Dedifferentiated amniotic fluid mesenchymal stem cell (primary cell): ENCODE results near the gene B4GALNT4.
"Not testable (repeated sequence)": the region's sequence is repeated elsewhere in the genome, so short reads cannot be mapped to it uniquely, and the experiment has no call there.

Experiments used
- DNase-seq: peaks from one replicate; pipeline ENCODE4 v3.0.0-alpha.2; 2016; ENCODE audit errors: extremely low spot score

B4GALNT4 gene

DNA sequence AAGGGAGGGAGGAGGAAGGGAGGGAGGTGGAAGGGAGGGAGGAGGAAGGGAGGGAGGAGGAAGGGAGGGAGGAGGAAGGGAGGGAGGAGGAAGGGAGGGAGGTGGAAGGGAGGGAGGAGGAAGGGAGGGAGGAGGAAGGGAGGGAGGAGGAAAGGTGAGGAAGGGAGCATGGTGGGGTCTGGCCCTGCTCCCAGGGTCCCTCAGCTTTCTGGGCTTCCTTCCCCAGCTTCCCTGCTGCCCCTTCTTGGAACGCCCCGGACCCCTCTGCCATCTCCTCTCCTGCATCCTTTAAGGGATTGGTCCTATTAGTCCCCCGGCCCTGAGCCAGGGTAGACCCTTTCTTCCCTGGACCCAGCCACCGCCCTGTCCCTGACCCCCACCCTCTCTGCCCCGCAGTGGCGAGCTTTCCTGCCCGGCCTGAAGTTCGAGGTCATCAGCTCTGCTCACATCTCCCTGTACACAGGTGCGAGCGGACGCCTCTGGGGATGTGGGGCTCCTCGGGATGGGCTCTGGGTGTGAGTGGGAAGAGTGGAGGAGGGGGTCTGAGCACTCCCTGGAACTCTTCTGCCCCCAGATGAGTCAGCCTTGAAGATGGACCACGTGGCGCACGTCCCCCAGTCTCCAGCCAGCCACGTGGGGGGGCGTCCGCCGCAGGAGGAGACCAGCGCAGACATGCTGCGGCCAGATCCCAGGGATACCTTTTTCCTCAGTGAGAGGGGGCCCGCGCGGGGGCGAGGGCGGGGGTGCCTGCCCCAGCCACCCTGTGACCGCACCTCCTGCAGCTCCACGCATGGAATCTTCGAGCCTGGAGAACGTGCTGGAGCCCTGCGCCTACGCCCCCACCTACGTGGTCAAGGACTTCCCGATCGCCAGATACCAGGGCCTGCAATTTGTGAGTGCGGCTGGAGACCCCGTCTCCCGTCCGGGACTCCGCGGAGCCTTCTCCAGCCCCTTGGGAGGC lies 6.0 kb downstream of the B4GALNT4 start:
- DNase-seq: no peak

DNA sequence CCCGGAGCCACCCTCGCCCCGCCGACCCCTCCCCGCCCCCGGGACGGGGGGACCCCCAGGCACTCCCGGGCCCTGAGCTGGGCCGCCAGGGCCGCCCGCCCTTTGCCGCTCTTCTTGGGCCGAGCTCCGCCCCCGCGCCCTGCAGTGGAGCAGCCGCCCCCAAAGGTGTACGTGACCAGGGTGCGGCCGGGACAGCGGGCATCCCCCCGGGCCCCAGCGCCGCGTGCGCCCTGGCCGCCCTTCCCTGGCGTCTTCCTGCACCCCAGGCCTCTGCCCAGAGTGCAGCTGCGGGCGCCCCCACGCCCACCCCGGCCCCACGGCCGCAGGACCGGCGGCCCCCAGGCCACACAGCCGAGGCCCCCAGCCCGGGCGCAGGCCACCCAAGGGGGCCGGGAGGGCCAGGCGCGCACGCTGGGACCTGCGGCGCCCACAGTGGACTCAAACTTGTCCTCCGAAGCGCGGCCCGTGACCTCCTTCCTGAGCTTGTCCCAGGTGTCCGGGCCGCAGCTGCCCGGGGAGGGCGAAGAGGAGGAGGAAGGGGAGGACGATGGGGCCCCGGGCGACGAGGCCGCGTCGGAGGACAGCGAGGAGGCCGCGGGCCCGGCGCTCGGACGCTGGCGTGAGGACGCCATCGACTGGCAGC lies 7.4 kb downstream of the B4GALNT4 start:
- DNase-seq: no peak

DNA sequence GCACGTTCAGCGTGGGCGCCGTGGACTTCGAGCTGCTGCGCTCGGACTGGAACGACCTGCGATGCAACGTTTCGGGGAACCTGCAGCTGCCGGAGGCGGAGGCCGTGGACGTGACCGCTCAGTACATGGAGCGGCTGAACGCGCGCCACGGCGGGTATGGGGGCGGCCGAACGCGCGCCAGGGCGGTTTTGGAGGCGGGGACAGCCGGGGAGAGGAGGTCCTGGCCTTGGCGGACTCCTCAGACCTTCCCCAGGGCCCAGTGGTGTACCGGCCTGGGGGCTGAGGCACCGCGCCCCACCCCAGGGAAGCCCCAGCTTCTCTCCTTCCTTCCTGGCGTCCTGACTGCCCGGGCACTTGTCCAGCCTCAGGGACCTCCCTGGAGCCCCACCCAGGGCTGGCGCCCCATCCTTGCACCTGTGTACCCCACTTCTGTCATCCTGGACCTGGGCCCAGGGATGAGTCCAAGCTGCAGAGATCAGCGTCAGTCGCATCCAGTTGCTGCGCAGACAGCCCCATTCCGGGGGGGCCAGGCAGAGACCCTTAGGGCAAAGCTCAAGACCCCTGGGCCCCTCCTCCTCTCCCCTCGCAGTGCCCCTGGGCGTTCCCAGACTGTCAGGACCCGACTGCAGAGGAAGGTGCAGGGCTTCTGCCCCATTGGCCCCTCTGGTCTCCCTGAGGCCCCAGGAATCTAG lies 8.0 kb downstream of the B4GALNT4 start:
- DNase-seq: no peak

DNA sequence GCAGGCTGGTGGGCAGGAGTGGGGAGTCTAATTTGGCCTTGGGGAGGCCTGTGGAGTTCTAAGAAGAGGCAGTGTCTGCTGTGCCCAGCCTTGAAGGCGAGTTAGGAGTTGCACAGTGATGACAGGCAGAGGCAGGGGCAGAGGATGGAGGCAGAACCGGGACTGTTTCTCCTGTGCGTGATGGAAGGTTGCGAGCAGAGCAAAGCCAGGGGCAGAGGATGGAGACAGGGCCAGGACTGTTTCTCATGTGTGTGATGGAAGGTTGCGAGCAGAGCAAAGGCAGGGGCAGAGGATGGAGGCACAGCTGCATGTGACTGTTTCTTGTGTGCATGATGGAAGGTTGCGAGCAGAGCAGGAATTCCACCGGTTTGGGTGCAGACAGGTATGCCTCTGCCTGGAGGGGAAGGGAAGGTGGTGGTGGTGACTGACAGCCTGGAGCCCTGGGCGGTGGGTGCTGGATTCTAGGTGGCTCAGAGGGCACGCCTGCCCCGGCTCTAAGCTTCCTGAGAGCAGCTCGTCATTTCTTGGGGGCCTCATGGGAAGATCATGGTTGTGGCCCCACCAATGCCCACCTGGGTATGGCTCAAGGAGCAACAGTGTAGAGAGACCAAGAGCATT lies 8.7 kb downstream of the B4GALNT4 start:
- no peak for DNase-seq

DNA sequence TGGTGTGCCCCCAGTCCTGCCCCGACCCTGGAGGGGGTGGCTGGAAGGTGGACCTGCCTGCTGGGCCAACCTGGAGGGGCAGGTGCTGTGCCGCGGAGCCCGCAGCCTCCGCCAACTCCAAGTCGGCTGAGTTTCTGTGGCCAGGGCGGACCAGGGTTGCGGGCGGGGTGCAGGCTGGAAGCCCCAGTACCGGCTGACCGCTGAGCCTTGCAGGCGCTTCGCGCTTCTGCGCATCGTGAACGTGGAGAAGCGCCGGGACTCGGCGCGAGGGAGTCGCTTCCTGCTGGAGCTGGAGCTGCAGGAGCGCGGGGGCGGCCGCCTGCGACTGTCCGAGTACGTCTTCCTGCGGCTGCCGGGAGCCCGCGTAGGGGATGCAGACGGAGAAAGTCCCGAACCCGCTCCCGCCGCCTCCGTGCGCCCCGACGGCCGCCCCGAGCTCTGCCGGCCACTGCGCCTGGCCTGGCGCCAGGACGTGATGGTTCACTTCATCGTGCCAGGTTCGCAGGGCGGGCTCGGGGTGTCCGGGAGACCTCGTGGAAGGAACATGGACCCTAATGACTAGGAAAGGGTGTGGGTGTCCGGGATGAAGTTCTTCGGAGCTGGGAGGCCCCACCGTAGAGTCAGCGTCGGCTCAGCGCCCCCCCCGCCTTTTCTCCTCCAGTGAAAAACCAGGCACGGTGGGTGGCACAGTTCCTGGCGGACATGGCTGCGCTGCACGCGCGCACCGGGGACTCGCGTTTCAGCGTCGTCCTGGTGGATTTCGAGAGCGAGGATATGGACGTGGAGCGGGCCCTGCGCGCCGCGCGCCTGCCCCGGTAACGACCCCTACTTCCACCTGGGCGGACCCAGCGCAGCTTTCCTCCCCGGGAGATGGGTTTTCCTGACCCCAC lies 10.2 kb downstream of the B4GALNT4 start:
- DNase-seq: no peak

DNA sequence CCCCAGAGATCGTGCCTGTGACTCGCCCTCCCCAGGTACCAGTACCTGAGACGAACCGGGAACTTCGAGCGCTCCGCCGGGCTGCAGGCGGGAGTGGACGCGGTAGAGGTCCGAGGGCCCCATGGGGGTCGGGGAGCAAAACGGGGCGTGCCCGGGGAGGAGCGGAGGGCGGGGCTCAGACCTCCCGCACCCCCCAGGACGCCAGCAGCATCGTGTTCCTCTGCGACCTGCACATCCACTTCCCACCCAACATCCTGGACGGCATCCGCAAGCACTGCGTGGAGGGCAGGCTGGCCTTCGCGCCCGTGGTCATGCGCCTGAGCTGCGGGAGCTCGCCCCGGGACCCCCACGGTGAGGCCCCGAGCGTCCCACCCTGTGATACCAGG lies 10.8 kb downstream of the B4GALNT4 start:
- no peak for DNase-seq

DNA sequence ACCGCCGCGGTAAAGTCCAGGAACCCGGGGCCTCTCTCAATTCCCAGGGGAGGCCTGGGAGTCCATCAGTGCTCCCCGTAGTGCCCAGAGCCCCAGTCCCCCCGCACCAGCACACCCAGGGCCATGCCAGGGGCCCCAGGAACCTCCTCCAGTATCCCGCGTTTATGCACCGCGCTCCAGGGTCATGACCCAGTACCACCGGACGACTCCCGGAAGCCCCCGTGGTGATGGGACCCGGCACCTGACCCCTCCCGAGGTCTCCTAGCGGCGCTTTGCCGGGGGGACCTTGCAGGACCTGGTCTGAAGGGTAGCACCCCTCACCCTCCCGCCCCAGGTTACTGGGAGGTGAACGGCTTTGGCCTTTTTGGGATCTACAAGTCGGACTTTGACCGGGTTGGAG lies 11.2 kb downstream of the B4GALNT4 start:
- no peak for DNase-seq

DNA sequence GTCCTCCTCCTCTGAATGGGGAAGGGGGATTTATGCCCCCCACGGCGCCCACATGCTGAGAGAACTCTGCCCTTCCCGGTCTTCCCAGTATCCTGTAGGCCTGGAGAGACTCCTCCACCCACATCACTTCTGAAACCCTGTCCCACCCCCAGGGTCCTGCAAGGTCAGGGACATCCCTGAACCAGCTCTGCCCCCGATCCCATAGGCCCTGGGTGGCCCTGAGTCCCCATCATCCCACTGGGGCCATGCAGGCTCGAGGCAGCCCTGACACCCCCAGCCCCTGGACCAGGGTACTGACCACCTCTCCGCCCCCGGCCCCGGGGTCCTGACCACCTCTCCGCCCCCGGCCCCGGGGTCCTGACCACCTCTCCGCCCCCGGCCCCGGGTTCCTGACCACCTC lies 11.7 kb downstream of the B4GALNT4 start:
- no peak for DNase-seq

DNA sequence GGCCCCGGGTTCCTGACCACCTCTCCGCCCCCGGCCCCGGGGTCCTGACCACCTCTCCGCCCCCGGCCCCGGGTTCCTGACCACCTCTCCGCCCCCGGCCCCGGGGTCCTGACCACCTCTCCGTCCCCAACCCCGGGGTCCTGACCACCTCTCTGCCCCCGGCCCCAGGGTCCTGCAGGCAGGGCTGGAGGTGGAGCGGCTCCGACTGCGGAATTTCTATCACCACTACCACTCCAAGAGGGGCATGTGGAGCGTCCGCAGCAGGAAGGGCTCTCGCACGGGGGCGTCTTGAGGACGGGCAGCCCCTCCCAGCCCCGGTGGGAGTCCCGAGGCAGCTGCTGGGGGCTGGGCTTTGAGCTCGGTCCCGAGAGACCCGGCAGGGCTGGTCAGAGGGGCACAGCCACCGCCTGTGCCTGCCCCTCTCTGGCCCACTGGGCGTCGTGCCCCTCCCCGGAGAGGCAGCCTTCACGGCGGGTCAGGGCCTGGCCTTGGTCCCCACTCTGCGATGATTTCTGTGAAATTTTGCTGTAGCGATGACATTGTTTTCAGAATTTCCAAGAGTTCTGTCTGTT lies 12.3 kb downstream of the B4GALNT4 start:
- DNase-seq: no peak

DNA sequence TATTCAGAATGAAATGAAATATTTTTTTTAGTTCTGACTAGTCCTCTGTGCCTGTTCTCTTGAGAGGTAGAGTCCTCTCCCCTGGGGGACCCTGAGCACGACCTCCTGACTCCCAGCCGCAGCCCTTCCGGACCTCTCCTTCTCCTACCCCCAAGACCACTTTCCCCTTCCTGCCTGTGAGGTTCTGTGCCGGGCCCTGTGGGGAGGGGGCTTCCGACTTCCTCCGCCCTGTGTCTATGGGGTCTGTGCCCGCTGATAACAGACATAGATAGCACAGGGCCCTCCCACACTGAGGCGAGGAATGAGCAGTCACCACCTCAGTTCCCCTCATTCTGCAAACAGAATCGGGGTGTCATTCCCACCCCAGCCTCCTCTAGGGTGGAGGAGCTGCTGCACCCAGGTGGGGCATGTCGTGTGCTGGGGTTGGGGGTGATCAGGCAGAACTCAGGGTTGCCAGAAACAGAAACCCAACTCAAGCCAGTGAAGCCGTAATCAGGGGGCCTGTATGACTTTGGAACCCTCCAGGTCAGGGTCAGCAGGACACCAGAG lies 12.9 kb downstream of the B4GALNT4 start:
- DNase-seq: no peak

DNA sequence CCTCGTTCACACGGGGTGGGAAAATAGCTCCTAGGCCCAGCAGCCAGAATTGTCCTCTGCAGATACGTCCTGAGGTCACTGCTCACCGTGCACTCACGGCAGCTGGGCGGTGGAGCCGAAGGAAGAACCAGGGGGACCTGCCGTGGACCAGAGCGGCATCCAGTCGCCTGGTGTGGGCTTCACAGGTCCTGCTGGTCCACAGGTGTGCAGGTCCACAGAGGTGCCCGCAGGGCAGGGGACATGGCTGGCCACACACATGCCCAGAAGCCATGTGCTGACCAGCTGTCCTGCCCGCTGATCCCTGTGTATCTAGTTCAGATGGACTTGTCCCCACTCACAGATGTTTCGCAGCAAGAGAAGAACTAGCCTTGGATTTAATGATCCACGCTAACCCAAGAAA lies 14.1 kb downstream of the B4GALNT4 start:
- DNase-seq: no peak

DNA sequence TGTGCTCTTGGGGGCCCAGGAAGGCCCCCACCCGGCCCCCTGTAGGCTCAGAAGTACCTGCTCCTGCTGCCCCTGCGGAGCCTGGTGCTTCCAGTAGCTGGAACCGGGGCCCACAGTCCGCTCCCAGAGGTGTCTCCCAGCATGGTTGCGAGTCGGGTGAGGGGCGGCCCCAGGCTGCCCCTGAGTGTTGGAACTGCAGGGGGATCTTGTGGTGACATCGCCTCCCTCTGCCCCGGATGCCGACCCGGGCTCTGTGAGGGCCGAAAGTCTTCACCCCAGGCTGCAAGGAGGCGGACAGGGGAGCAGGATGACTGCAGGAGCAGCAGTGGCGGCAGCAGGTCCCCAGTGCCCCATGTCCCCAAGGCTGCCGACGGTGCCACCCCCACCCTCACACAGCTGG lies 15.2 kb downstream of the B4GALNT4 start:
- DNase-seq: no peak

DNA sequence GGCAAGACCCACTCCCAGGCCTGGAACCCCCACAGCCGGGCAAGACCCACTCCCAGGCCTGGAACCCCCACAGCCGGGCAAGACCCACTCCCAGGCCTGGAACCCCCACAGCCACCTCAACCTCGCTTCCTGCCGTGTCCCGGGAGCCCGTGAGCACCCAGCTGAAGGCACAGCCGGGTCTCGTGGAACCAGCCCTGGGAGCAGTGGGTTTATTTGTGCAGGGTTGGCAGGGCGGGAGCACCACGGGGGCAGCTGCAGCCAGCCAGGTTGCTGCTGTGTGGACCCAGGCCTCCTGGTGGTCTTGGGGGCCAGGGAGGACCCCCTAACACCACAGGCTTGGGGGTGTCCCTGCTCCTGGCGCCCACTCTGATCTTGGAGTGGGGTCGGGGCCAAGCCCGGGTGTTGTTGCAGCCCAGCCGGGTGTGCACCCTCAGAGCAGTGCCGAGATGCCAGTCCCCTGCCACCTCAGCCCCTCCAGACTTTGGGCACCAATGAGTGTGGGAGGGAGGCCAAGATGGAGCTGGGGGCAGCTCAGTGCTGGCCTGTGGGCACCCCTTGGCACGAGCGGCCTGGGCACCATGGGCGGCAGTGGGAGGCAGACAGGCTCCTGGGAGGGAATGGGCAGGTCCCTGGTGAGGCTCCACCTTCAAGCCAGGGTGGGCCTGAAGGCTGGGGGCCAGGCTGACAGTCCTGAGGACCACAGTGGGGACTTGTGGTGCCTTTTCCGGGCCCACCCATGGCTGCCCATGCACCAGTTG lies 16.5 kb downstream of the B4GALNT4 start:
- no peak for DNase-seq

DNA sequence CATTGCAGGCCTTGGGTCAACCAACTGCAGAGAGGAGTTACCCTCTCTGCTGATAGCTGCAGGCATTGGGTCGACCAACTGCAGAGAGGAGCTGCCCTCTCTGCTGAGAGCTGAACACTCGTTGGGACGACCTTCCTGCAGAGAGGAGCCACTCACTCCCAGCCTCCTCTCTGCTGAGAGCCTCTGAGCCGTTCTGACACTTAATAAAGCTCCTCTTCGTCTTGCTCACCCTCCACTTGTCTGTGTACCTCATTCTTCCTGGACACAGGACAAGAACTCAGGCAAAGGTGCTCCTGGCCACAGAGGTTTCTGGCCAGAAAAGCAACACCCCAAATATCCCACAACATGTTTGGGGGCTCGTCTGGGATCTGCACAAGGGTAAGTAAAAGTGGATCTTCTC lies 17.2 kb downstream of the B4GALNT4 start:
- DNase-seq: no peak

DNA sequence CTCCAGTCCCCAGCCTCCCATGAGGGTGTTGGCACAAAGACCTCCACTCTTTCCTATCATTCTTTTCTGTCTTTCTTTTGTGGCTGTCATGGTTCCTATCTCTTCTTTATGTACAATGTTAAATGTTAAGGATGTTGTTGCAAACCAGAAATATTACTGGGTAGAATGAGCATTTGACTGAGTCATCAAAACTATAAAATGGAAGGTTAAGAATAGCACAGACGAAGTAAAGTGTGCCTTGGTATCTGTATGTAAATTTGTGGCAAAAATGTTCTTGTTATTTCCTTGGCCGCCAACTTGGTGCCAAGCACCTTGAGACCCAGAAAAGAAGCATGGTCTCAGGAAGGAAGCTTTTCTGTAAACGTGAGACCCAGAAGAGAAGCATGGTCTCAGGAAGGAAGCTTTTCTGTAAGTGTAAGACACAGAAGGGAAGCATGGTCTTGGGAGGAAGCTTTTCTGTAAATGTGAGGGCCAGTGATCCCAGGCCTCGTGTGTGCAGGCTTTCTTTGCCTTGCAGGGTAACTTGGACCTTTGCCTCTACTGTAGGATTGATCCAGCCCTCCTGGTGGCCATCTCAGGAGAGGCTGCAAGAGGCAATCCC lies 18.0 kb downstream of the B4GALNT4 start:
- DNase-seq: no peak

DNA sequence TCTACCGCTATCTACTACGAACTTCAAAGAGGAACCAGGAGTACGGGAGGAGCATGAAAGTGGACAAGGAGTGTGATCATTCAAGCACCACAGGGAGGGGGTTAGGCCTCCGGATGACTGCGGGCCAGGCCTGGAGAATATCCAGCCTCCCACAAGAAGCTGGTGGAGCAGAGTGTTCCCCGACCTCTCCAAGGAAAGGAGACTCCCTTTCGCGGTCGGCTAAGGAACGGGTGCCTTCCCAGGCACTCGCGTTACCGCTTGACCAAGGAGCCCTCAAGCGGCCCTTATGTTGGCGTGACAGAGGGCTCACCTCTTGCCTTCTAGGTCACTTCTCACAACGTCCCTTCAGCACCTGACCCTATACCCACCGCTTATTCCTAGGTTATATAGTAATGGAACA lies 20.1 kb downstream of the B4GALNT4 start:
- not testable (repeated sequence) for DNase-seq

DNA sequence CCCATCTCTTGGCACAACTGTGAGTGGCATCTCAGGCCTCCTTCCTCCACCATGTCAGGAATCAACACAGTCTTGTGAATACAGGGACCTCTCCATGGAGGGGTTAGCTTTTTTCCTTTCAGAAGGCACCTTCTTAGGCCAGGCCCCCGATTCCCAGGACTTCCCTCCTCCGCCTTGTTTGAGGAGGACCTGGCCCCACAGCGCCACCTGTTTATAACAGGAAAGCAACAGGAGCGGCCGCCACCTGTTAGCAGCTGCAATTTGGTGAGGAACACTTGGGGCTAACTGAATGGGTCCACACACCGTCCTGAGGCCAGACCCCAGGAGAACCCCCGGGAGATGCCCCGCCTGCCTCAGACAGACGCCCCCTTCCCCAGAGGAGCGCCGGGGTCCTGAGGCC lies 20.9 kb downstream of the B4GALNT4 start:
- no peak for DNase-seq

DNA sequence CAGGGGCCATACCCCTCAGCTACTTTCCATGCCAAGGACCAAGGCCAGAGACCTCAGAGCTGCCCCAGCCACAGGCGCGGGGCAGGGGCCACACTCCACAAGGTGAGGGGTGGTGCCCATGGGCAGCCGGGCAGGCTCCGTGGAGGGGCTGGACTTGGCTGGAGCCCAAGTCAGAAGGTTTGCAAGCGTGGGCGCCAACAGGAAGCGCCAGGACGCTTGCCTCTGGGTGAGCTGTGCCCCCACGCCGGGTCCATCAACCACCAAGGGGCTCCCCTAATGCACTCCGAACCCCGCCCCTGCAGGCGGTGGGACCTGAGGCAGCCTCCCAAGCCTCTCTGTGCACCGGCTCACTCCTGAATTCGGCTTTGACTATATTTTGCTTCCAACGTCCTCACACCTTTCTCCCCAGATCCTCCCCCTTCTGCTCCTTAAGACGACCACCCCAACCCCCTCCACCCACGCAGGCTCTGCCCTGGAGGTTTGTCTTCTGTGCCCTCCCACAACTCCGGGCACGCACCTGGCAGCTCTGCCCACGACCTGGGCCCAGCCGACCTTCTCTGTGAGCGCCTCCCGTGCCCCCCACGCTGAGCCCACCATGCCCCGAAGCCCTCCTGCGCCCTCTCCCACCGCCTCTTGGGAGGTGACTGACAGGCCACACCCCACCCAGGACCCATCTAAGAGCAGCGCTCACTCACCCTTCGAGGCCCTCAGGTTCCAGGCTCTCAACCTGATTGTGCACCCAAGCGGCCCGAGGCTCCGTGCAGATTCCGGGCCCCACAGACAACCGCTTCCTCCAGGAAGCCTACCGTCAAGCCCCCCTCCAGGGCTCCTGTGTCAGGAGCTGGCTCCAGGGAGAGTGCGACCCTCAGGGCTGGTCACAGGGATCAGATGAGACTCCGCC lies 22.1 kb downstream of the B4GALNT4 start:
- no peak for DNase-seq
